Dermis microvascular lymphatic vessel endothelial cell (primary cell): Measurements from ENCODE around the gene HELZ2. TPM values are rescaled to one million over a fixed set of nuclear protein-coding genes. Genes with fewer than 3 reads are reported as not detected.

Experiments
- DNase-seq, 2 donors: peaks; one replicate each; pipeline versions ENCODE4 v3.0.0 to v3.0.0-alpha.2; 2010; ENCODE audit warnings: low read depth in 2 of 2
- total RNA-seq: library from RNA; depleted of rRNA; stranded (reverse); fragments of >200 nt; gene quantifications from 2 replicates; pipeline ENCODE4 v1.2.1, GENCODE V29; 2014

The HELZ2 gene
- total RNA-seq, 1 donor from 2014 or later = 25.7 TPM

- DNase-seq = no peak
Measured at GRCh38 chr20:63597651-63598478, 23.8 kb upstream of the HELZ2 start.

- no peak for DNase-seq
Measured at GRCh38 chr20:63596423-63596822, 22.4 kb upstream of the HELZ2 start.

GRCh38 chr20:63595416-63596127 lies 21.5 kb upstream of the HELZ2 start:
- no peak for DNase-seq

- DNase-seq = no peak
Measured at GRCh38 chr20:63594043-63594561, 20.1 kb upstream of the HELZ2 start.

GRCh38 chr20:63592661-63593060 lies 18.6 kb upstream of the HELZ2 start:
- no peak for DNase-seq

- DNase-seq = no peak
Measured at GRCh38 chr20:63591786-63592355, 17.8 kb upstream of the HELZ2 start.

- no peak for DNase-seq
Measured at GRCh38 chr20:63591147-63591533, 17.1 kb upstream of the HELZ2 start.

- DNase-seq = no peak
Measured at GRCh38 chr20:63590218-63591146, 16.4 kb upstream of the HELZ2 start.

GRCh38 chr20:63589261-63590217 lies 15.5 kb upstream of the HELZ2 start:
- DNase-seq = no peak

GRCh38 chr20:63588641-63589041 lies 14.6 kb upstream of the HELZ2 start:
- DNase-seq = no peak

GRCh38 chr20:63587776-63588591 lies 13.9 kb upstream of the HELZ2 start:
- DNase-seq = peak; percentile 29 to 32

- no peak for DNase-seq
Measured at GRCh38 chr20:63587256-63587655, 13.2 kb upstream of the HELZ2 start.

GRCh38 chr20:63586797-63587196 lies 12.8 kb upstream of the HELZ2 start:
- DNase-seq = no peak

GRCh38 chr20:63585616-63586565 lies 11.9 kb upstream of the HELZ2 start:
- DNase-seq = no peak

- DNase-seq = no peak
Measured at GRCh38 chr20:63582382-63583063, 8.5 kb upstream of the HELZ2 start.

- DNase-seq = peak; percentile 42 to 58
Measured at GRCh38 chr20:63580796-63581461, 6.9 kb upstream of the HELZ2 start.
